Activated naive CD8-positive, alpha-beta T cell treated with anti-CD3 and anti-CD28 coated beads for 36 hours (primary cell): Measurements from ENCODE around the gene MCAM. TPM values are rescaled to one million over a fixed set of nuclear protein-coding genes. Genes with fewer than 3 reads are reported as not detected.

ENCODE experiments used
- DNase-seq: peaks from one replicate; pipeline ENCODE4 v3.0.0; 2021
- H3K27ac Mint-ChIP-seq: one replicate; pipeline ENCODE4 v1.8.0; 2022; ENCODE audit warnings: mild to moderate bottlenecking, moderate library complexity, mixed read lengths
- H3K27me3 Mint-ChIP-seq: one replicate; pipeline ENCODE4 v1.8.0; 2022; ENCODE audit warnings: mild to moderate bottlenecking, mixed read lengths
- H3K36me3 Mint-ChIP-seq: one replicate; pipeline ENCODE4 v1.8.0; 2021; ENCODE audit warnings: mild to moderate bottlenecking, mixed read lengths
- H3K4me1 Mint-ChIP-seq: one replicate; pipeline ENCODE4 v1.8.0; 2021; ENCODE audit warnings: mixed read lengths
- H3K4me3 Mint-ChIP-seq: one replicate; pipeline ENCODE4 v1.8.0; 2022; ENCODE audit warnings: mild to moderate bottlenecking, moderate library complexity, mixed read lengths
- H3K9me3 Mint-ChIP-seq: one replicate; pipeline ENCODE4 v1.8.0; 2022; ENCODE audit warnings: mixed read lengths
- total RNA-seq, 2 experiments: library from RNA; stranded (reverse); gene quantifications; one replicate each; pipeline ENCODE4 v1.2.3, GENCODE V29; 2021

MCAM gene
- total RNA-seq, 2 experiments from 2014 or later: 8.9 to 9.9 TPM

- H3K4me3 Mint-ChIP-seq: no peak overlapping the region
- peaks cover 3% of the 10 kb centered on the region for H3K4me1 Mint-ChIP-seq
- no peak overlapping the region for H3K27ac Mint-ChIP-seq
- peaks cover 35% of the 10 kb centered on the region for H3K27me3 Mint-ChIP-seq
- no peaks in the 10 kb centered on the region for H3K36me3 Mint-ChIP-seq
- no peak for DNase-seq
- no peaks in the 10 kb centered on the region for H3K9me3 Mint-ChIP-seq
These were observed 34.3 kb upstream of the MCAM start for GRCh38 chr11:119351232-119351631.

DNA sequence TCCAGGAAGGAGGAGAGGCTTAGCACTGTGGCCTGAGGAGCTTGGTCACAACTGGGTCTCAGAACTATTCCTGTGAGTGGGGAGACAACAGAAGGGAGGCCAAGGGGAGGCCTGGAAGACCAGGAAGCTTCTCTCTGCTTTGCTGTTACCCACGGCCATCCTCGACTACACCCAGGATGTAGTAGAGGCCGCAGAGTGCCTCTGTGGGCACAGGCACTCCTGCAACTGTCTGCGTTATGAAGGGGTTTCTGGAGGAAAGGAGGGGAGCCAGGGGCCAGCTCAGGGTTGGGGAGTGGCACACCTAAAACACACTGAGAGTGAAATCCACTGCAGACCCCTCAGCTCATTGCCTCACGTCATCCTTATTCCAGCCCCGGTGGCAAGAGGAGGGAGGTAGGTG, 33.4 kb upstream of the MCAM start:
- Mint-ChIP-seq H3K27ac (no peak overlapping the region), H3K4me3 (no peak overlapping the region), H3K9me3 (no peaks in the 10 kb centered on the region), H3K36me3 (no peaks in the 10 kb centered on the region), H3K27me3 (peaks cover 27% of the 10 kb centered on the region), H3K4me1 (peaks cover 3% of the 10 kb centered on the region)
- DNase-seq: no peak

GRCh38 chr11:119347940-119348605, 31.1 kb upstream of the MCAM start:
- H3K27ac Mint-ChIP-seq: no peak overlapping the region
- peaks cover 19% of the 10 kb centered on the region for H3K27me3 Mint-ChIP-seq
- H3K4me1 Mint-ChIP-seq: peaks cover 3% of the 10 kb centered on the region
- DNase-seq: no peak
- no peaks in the 10 kb centered on the region for H3K36me3 Mint-ChIP-seq
- H3K9me3 Mint-ChIP-seq: no peaks in the 10 kb centered on the region
- H3K4me3 Mint-ChIP-seq: no peak overlapping the region

- Mint-ChIP-seq H3K9me3 (no peaks in the 10 kb centered on the region), H3K4me1 (peaks cover 3% of the 10 kb centered on the region), H3K36me3 (no peaks in the 10 kb centered on the region), H3K27me3 (peaks cover 21% of the 10 kb centered on the region), H3K27ac (no peak overlapping the region), H3K4me3 (no peak overlapping the region)
- DNase-seq: no peak
These were observed 30.3 kb upstream of the MCAM start for GRCh38 chr11:119347242-119347641.

- peaks cover 3% of the 10 kb centered on the region for H3K4me1 Mint-ChIP-seq
- H3K27ac Mint-ChIP-seq: no peak within 1 kb of the TSS
- H3K4me3 Mint-ChIP-seq: no peak within 1 kb of the TSS
- no peaks in the 10 kb centered on the region for H3K36me3 Mint-ChIP-seq
- H3K9me3 Mint-ChIP-seq: no peaks in the 10 kb centered on the region
- DNase-seq: no peak
- peaks cover 20% of the 10 kb centered on the region for H3K27me3 Mint-ChIP-seq
These were observed 29.7 kb upstream of the MCAM start, which contains the start of gene MFRP for GRCh38 chr11:119346605-119347004. Gene MFRP, minus strand, starts transcription at chr11:119346705. Its CDS starts 192 bp downstream, at chr11:119346513.

- H3K27ac Mint-ChIP-seq: no peak overlapping the region
- H3K36me3 Mint-ChIP-seq: no peaks in the 10 kb centered on the region
- H3K27me3 Mint-ChIP-seq: peaks cover 21% of the 10 kb centered on the region
- DNase-seq: no peak
- H3K9me3 Mint-ChIP-seq: no peaks in the 10 kb centered on the region
- no peak overlapping the region for H3K4me3 Mint-ChIP-seq
- H3K4me1 Mint-ChIP-seq: peaks cover 7% of the 10 kb centered on the region
These were observed 28.8 kb upstream of the MCAM start for GRCh38 chr11:119345685-119346084.

GRCh38 chr11:119344291-119345010, 27.5 kb upstream of the MCAM start:
- no peak for DNase-seq
- H3K27ac Mint-ChIP-seq: no peak overlapping the region
- H3K9me3 Mint-ChIP-seq: no peaks in the 10 kb centered on the region
- peaks cover 24% of the 10 kb centered on the region for H3K27me3 Mint-ChIP-seq
- H3K36me3 Mint-ChIP-seq: no peaks in the 10 kb centered on the region
- no peak overlapping the region for H3K4me3 Mint-ChIP-seq
- H3K4me1 Mint-ChIP-seq: peaks cover 4% of the 10 kb centered on the region

DNA sequence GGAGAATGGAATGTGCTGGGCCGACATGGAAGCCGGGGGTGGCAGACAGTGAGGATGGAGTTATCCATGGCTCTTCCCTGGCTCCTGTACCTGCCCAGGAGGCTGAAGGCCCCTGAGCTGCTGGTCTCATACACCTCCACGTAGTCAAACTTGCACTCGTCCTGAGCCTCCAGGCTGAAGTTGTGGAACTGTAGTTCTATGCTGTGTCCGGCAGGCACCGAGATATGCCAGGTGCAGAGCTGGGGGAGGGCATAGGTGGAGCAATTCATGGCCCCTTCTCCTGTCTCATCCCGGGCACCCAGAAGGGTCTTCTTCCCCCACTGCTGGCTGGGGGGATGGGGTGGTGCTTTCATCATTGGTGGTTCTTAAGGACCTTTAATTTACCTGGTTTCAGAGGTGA, 26.8 kb upstream of the MCAM start:
- H3K9me3 Mint-ChIP-seq: no peaks in the 10 kb centered on the region
- peaks cover 6% of the 10 kb centered on the region for H3K4me1 Mint-ChIP-seq
- H3K27me3 Mint-ChIP-seq: peaks cover 32% of the 10 kb centered on the region
- no peak for DNase-seq
- no peak overlapping the region for H3K4me3 Mint-ChIP-seq
- H3K27ac Mint-ChIP-seq: no peak overlapping the region
- peaks cover 3% of the 10 kb centered on the region for H3K36me3 Mint-ChIP-seq

GRCh38 chr11:119342362-119343130, 25.6 kb upstream of the MCAM start:
- peaks cover 37% of the 10 kb centered on the region for H3K27me3 Mint-ChIP-seq
- peaks cover 7% of the 10 kb centered on the region for H3K36me3 Mint-ChIP-seq

DNA sequence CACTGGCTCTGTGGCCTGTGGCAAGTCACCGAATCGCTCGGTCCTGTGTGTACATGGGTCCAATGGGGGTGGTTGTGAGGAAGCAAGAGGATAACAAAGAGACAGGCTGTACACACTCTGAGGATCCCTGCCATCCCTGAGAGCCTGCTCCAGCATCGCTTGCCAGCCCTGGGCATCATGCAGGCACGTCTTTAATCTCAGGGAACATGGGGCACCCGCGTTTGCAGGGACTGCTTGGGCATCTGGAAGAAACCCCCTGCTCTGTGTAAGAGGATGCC, 25.0 kb upstream of the MCAM start:
- no peak overlapping the region for H3K27ac Mint-ChIP-seq
- no peak for DNase-seq
- peaks cover 37% of the 10 kb centered on the region for H3K27me3 Mint-ChIP-seq
- H3K9me3 Mint-ChIP-seq: no peaks in the 10 kb centered on the region
- H3K4me3 Mint-ChIP-seq: no peak overlapping the region
- peaks cover 7% of the 10 kb centered on the region for H3K36me3 Mint-ChIP-seq
- peaks cover 12% of the 10 kb centered on the region for H3K4me1 Mint-ChIP-seq

More at GRCh38 chr11:119342362-119343130, 25.6 kb upstream of the MCAM start:
- H3K9me3 Mint-ChIP-seq: no peaks in the 10 kb centered on the region
- peaks cover 12% of the 10 kb centered on the region for H3K4me1 Mint-ChIP-seq
- H3K27ac Mint-ChIP-seq: no peak overlapping the region
- no peak overlapping the region for H3K4me3 Mint-ChIP-seq
- no peak for DNase-seq

GRCh38 chr11:119341222-119342022, 24.5 kb upstream of the MCAM start:
- H3K27ac Mint-ChIP-seq: no peak overlapping the region
- peaks cover 37% of the 10 kb centered on the region for H3K27me3 Mint-ChIP-seq
- H3K9me3 Mint-ChIP-seq: no peaks in the 10 kb centered on the region
- no peak for DNase-seq
- H3K4me3 Mint-ChIP-seq: no peak overlapping the region
- H3K4me1 Mint-ChIP-seq: peaks cover 14% of the 10 kb centered on the region
- H3K36me3 Mint-ChIP-seq: peaks cover 8% of the 10 kb centered on the region

DNA sequence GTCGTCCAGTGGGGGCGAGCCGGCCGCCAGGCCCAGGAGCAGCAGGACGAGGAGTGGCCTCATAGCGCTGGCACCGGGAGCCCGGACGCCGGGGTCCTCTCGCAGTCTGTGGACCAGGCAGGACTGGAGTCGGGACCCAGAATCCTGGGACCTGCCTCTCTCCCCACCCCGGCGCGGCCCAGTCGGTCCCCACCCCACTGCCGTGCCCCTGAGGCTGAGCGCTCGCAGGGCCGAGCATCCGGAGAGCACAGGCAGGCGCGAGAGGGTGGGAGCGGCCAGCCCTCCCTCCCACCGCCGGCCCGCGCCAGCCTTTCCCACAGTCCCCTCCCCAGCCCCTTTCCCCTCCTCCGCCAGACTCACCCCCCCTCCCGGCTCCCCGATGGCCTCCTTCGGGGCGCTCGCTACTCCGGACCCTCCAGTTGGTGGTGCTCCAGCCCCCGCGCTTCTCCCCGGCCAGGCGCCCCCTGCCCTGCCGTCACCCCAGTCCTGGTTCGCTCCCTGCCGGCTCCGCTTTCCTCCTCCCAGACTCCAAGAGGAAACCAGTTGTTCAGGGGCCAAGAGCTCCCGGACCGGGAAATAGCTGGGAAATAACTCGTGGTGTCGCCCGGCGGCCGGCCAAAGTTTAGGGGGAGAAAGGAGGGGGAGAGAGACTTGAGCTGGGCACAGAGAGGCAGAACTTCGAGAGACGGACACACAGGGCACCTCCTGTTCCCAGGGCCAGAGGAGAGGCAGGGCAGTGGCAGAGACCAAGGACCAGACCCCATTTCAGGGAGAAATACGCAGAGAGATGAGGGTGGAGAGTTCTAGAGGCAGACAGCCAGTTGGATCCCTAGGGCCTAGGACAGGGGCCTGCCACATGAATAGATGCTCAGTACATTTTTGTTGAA, 23.6 kb upstream of the MCAM start, which contains the start of gene C1QTNF5:
C1QTNF5 (minus strand) TSS at position 549 of the 887 bp plus-strand sequence; CDS start at position 63, 486 bp downstream.
- H3K4me1 Mint-ChIP-seq: peaks cover 22% of the 10 kb centered on the region
- no peak within 1 kb of the TSS for H3K27ac Mint-ChIP-seq
- peaks cover 37% of the 10 kb centered on the region for H3K27me3 Mint-ChIP-seq
- no peak for DNase-seq
- no peak within 1 kb of the TSS for H3K4me3 Mint-ChIP-seq
- no peaks in the 10 kb centered on the region for H3K9me3 Mint-ChIP-seq
- peaks cover 10% of the 10 kb centered on the region for H3K36me3 Mint-ChIP-seq

GRCh38 chr11:119339589-119340334, 22.8 kb upstream of the MCAM start:
- H3K27me3 Mint-ChIP-seq: peaks cover 37% of the 10 kb centered on the region
- H3K9me3 Mint-ChIP-seq: no peaks in the 10 kb centered on the region
- no peak overlapping the region for H3K4me3 Mint-ChIP-seq
- H3K27ac Mint-ChIP-seq: no peak overlapping the region
- H3K4me1 Mint-ChIP-seq: peaks cover 28% of the 10 kb centered on the region
- DNase-seq: peak; percentile 58
- peaks cover 10% of the 10 kb centered on the region for H3K36me3 Mint-ChIP-seq
